Vagina (tissue), 2 donors: Measurements from ENCODE around the gene TOMM5. TPM values are rescaled to one million over a fixed set of nuclear protein-coding genes. Genes with fewer than 3 reads are reported as not detected.

ENCODE experiments used
- DNase-seq, 2 donors: peaks; one replicate each; pipeline ENCODE4 v3.0.0-alpha.2; 2017; ENCODE audit errors: extremely low spot score in 2 of 2
- H3K27ac ChIP-seq: fragments of 200-600 bp; sonication (generic); one replicate; pipeline ENCODE4 v1.5.1; 2019
- H3K27me3 ChIP-seq: fragments of 200-600 bp; sonication (generic); one replicate; pipeline ENCODE4 v1.5.1; 2019
- H3K36me3 ChIP-seq, 2 donors: fragments of 200-600 bp; sonication (generic); one replicate each; pipeline ENCODE4 v1.5.1; 2017 to 2019
- H3K4me1 ChIP-seq: fragments of 200-600 bp; sonication (generic); one replicate; pipeline ENCODE4 v1.5.1; 2019
- H3K4me3 ChIP-seq, 2 donors: fragments of 200-600 bp; sonication (generic); 1 replicate in 1 of 2; 2 replicates in 1 of 2; pipeline ENCODE4 v1.5.1; 2016 to 2019
- H3K9me3 ChIP-seq: fragments of 200-600 bp; sonication (generic); one replicate; pipeline ENCODE4 v1.5.1; 2019
- CTCF ChIP-seq, 3 experiments: fragments of 450-650 bp in 2 of 3; fragments of 200-600 bp in 1 of 3; sonication (generic) in 1 of 3; IDR thresholded peaks; one replicate each; pipeline ENCODE4 v1.5.1; 2017 to 2019; ENCODE audit warnings: antibody characterized with exemption in 3 of 3, mild to moderate bottlenecking in 2 of 3, moderate library complexity in 2 of 3
- POLR2A ChIP-seq, 2 donors: fragments of 450-650 bp; IDR thresholded peaks; one replicate each; pipeline ENCODE4 v1.6.1; 2017; ENCODE audit warnings: antibody characterized with exemption in 2 of 2, mild to moderate bottlenecking in 2 of 2, moderate library complexity in 2 of 2
- POLR2AphosphoS5 ChIP-seq, 2 donors: sonication (generic); formaldehyde crosslinking; IDR thresholded peaks; one replicate each; pipeline ENCODE4 v1.9.0; 2017; ENCODE audit warnings: antibody characterized with exemption in 2 of 2, mild to moderate bottlenecking in 2 of 2, low read depth in 1 of 2; ENCODE audit not compliant: insufficient read depth in 1 of 2
- intact Hi-C: fragments of 100-400 bp; cut with DNase I; formaldehyde crosslinking; loops from one replicate; pipeline ENCODE4 v1.15.1; 2023
- total RNA-seq: library from RNA; depleted of rRNA; stranded (reverse); fragments of >200 nt; gene quantifications from one replicate; pipeline ENCODE4 v1.2.3, GENCODE V29; 2016

Gene TOMM5
- 70.7 TPM for total RNA-seq

GRCh38 chr9:37592108-37592951 is at the start of gene TOMM5:
TSS of gene TOMM5 (minus strand) at chr9:37592597. CDS start at chr9:37592532, 65 bp downstream.
- Histone ChIP-seq H3K27me3 (no peaks in the 10 kb centered on the region), H3K36me3 (no peaks in the 10 kb centered on the region), H3K4me3 (peak within 1 kb of the TSS; percentile 67 to 81), H3K9me3 (no peaks in the 10 kb centered on the region), H3K4me1 (peaks cover 38% of the 10 kb centered on the region), H3K27ac (peak within 1 kb of the TSS; percentile 80)
- intact Hi-C loops: no loop called here
- peak; percentile 96 to 97 for TF ChIP-seq POLR2AphosphoS5 (IDR thresholded peaks at IDR 0.05; ENCODE audit: insufficient read depth in 1 of 2, low read depth in 1 of 2)
- peak in 1 of 3 experiments; percentile 28 for TF ChIP-seq CTCF (IDR thresholded peaks at IDR 0.05)
- TF ChIP-seq POLR2A (IDR thresholded peaks at IDR 0.05): no peak
- DNase-seq: peak in 1 of 2 donors; percentile 93

- Histone ChIP-seq H3K27ac (no peak overlapping the region), H3K36me3 (no peaks in the 10 kb centered on the region), H3K4me3 (no peak overlapping the region), H3K27me3 (no peaks in the 10 kb centered on the region), H3K4me1 (no peaks in the 10 kb centered on the region), H3K9me3 (no peaks in the 10 kb centered on the region)
- no peak for DNase-seq
- intact Hi-C loops: no loop called here
- no peak for TF ChIP-seq CTCF (IDR thresholded peaks at IDR 0.05)
- TF ChIP-seq POLR2AphosphoS5 (IDR thresholded peaks at IDR 0.05; ENCODE audit: insufficient read depth in 1 of 2, low read depth in 1 of 2): no peak
- TF ChIP-seq POLR2A (IDR thresholded peaks at IDR 0.05): no peak
Measured at GRCh38 chr9:37641331-37641730, 48.9 kb upstream of the TOMM5 start.

- no peaks in the 10 kb centered on the region for H3K27me3 ChIP-seq
- no peaks in the 10 kb centered on the region for H3K36me3 ChIP-seq
- no peaks in the 10 kb centered on the region for H3K4me1 ChIP-seq
- H3K9me3 ChIP-seq: no peaks in the 10 kb centered on the region
- no peak for TF ChIP-seq POLR2A (IDR thresholded peaks at IDR 0.05)
- intact Hi-C loops: no loop called here
- no peak for DNase-seq
- H3K27ac ChIP-seq: no peak overlapping the region
- H3K4me3 ChIP-seq: no peak overlapping the region
Measured at GRCh38 chr9:37640246-37640645, 47.8 kb upstream of the TOMM5 start.

- TF ChIP-seq POLR2AphosphoS5 (IDR thresholded peaks at IDR 0.05; ENCODE audit: insufficient read depth in 1 of 2, low read depth in 1 of 2) (no peak), POLR2A (IDR thresholded peaks at IDR 0.05) (no peak)
- Histone ChIP-seq H3K36me3 (no peaks in the 10 kb centered on the region), H3K27me3 (no peaks in the 10 kb centered on the region), H3K27ac (no peak overlapping the region), H3K4me3 (no peak overlapping the region), H3K4me1 (no peaks in the 10 kb centered on the region), H3K9me3 (no peaks in the 10 kb centered on the region)
- no peak for DNase-seq
- intact Hi-C loops: no loop called here
Measured at GRCh38 chr9:37639841-37640240, 47.4 kb upstream of the TOMM5 start.

GRCh38 chr9:37639109-37639762 is 46.8 kb upstream of the TOMM5 start:
- no peak overlapping the region for H3K27ac ChIP-seq
- H3K36me3 ChIP-seq: no peaks in the 10 kb centered on the region
- no peak overlapping the region for H3K4me3 ChIP-seq
- intact Hi-C loops: no loop called here
- TF ChIP-seq POLR2A (IDR thresholded peaks at IDR 0.05) (no peak), CTCF (IDR thresholded peaks at IDR 0.05) (no peak), POLR2AphosphoS5 (IDR thresholded peaks at IDR 0.05; ENCODE audit: insufficient read depth in 1 of 2, low read depth in 1 of 2) (no peak)
- DNase-seq: no peak
- no peaks in the 10 kb centered on the region for H3K9me3 ChIP-seq
- no peaks in the 10 kb centered on the region for H3K27me3 ChIP-seq
- no peaks in the 10 kb centered on the region for H3K4me1 ChIP-seq
